GM21423 (cell line): ENCODE data around the gene SH3BP2.

ENCODE experiments used
- ATAC-seq: cut with Tn5 transposase; IDR thresholded peaks from one replicate; pipeline ENCODE4 v1.9.1; 2021; ENCODE audit warnings: mild to moderate bottlenecking, moderate library complexity; ENCODE audit not compliant: unreplicated experiment

SH3BP2 gene

GRCh38 chr4:2792711-2793585, at the start of gene SH3BP2:
Gene SH3BP2 (plus strand): TSS chr4:2793085. CDS start chr4:2820618, 27,533 bp downstream.
- no peak for ATAC-seq

- no peak for ATAC-seq
These were observed 49.1 kb upstream of the SH3BP2 start for GRCh38 chr4:2743518-2744445.

GRCh38 chr4:2744576-2745270, 48.2 kb upstream of the SH3BP2 start:
- no peak for ATAC-seq

- ATAC-seq, result no peak
These were observed 47.4 kb upstream of the SH3BP2 start for GRCh38 chr4:2745516-2745915.

GRCh38 chr4:2745981-2746806, 46.7 kb upstream of the SH3BP2 start:
- peak; percentile 84 for ATAC-seq

GRCh38 chr4:2746891-2747695, 45.8 kb upstream of the SH3BP2 start:
- ATAC-seq, result no peak

GRCh38 chr4:2750719-2751605, 41.9 kb upstream of the SH3BP2 start:
- ATAC-seq, result no peak

- no peak for ATAC-seq
These were observed 39.4 kb upstream of the SH3BP2 start for GRCh38 chr4:2753436-2753835.

GRCh38 chr4:2754848-2755819, 37.8 kb upstream of the SH3BP2 start:
- ATAC-seq, result no peak

- ATAC-seq, result peak; percentile 60
These were observed 36.8 kb upstream of the SH3BP2 start, which contains the start of gene TNIP2 for GRCh38 chr4:2755821-2756690. Gene TNIP2 (minus strand): TSS chr4:2756336. CDS start chr4:2756289, 47 bp downstream.

- ATAC-seq, result no peak
These were observed 36.1 kb upstream of the SH3BP2 start for GRCh38 chr4:2756691-2757350.

GRCh38 chr4:2757426-2757825, 35.5 kb upstream of the SH3BP2 start:
- ATAC-seq, result no peak

GRCh38 chr4:2761035-2761923, 31.6 kb upstream of the SH3BP2 start:
- no peak for ATAC-seq

GRCh38 chr4:2762048-2762447, 30.8 kb upstream of the SH3BP2 start:
- ATAC-seq, result no peak
